HCT116 (cell line): ENCODE measurements around the gene SNRPD2. TPM values are rescaled to one million over a fixed set of nuclear protein-coding genes. Genes with fewer than 3 reads are reported as not detected.

Experiments used
- ATAC-seq: fragments of 200-7000 bp; cut with Tn5 transposase; 2 replicates; pipeline ENCODE4 v1.9.1; 2020; ENCODE audit warnings: mild to moderate bottlenecking, moderate library complexity
- BruUV-seq: library from RNA; stranded (reverse); fragments of 400-500 nt; replicated peaks from 2 replicates; lab custom pipeline; 2021; lab: Mats Ljungman, UMichigan
- CTCF ChIA-PET: fragments of 300-600 bp; sonication (Branson Sonifier 250); formaldehyde crosslinking; loops from one replicate; lab custom pipeline; 2021; ENCODE audit warnings: antibody characterized with exemption; lab: Charles Lee
- POLR2A ChIA-PET: fragments of 300-600, 350-600 bp; sonication (Branson Sonifier 250); formaldehyde crosslinking; loops from one replicate; lab custom pipeline; 2021; ENCODE audit warnings: antibody characterized with exemption; lab: Charles Lee
- RAD21 ChIA-PET, 2 experiments: fragments of 300-600 bp; sonication (Branson Sonifier 250); formaldehyde crosslinking; loops; one replicate each; lab custom pipeline; 2023; ENCODE audit warnings: low total read pairs in 2 of 2; ENCODE audit not compliant: uncharacterized antibody in 2 of 2, unreplicated experiment in 2 of 2, low non-redundant PET in 1 of 2; lab: Charles Lee
- DNase-seq: peaks from one replicate; pipeline ENCODE4 v3.0.0-alpha.2; 2010; ENCODE audit warnings: low read depth, low spot score
- H2AFZ ChIP-seq: fragments of 200-600 bp; shearing (Covaris generic), sonication (generic); 2 replicates; pipeline ENCODE4 v1.6.1; 2017; ENCODE audit warnings: low read depth, mixed run types, mixed read lengths, antibody characterized with exemption, low read length; ENCODE audit not compliant: poor library complexity, severe bottlenecking
- H3K27ac ChIP-seq: 2 replicates; pipeline ENCODE4 v1.5.1; 2012; ENCODE audit warnings: low read depth, low read length
- H3K27me3 ChIP-seq: fragments of 200-600 bp; sonication (generic); 2 replicates; pipeline ENCODE4 v1.6.1; 2016; ENCODE audit warnings: mixed run types, low read length, mixed read lengths; ENCODE audit not compliant: insufficient read depth
- H3K36me3 ChIP-seq, 2 experiments: fragments of 200-500 bp in 1 of 2; fragments of 200-600 bp in 1 of 2; sonication (Bioruptor generic) in 1 of 2; sonication (generic) in 1 of 2; 2 replicates each; pipeline versions ENCODE4 v1.5.1 to v1.6.1; 2014 to 2016; ENCODE audit warnings: low read length in 2 of 2, inconsistent platforms in 1 of 2, mixed read lengths in 1 of 2, mixed run types in 1 of 2; ENCODE audit not compliant: insufficient read depth in 2 of 2, control insufficient read depth in 1 of 2
- H3K4me1 ChIP-seq, 2 experiments: fragments of 200-600 bp in 1 of 2; sonication (generic) in 1 of 2; 2 replicates each; pipeline versions ENCODE4 v1.5.1 to v1.6.1; 2012 to 2017; ENCODE audit warnings: low read length in 2 of 2, inconsistent platforms in 1 of 2, mild to moderate bottlenecking in 1 of 2, mixed read lengths in 1 of 2, mixed run types in 1 of 2, moderate library complexity in 1 of 2; ENCODE audit not compliant: insufficient read depth in 2 of 2, control insufficient read depth in 1 of 2
- H3K4me2 ChIP-seq: fragments of 200-600 bp; sonication (generic); 2 replicates; pipeline ENCODE4 v1.6.1; 2017; ENCODE audit warnings: mixed run types, low read length, mixed read lengths
- H3K4me3 ChIP-seq, 2 experiments: fragments of 200-600 bp in 1 of 2; sonication (generic) in 1 of 2; replicated peaks in 1 of 2; 2 replicates each; pipeline ENCODE4 v1.5.1; 2011 to 2016; ENCODE audit warnings: low read length in 2 of 2, control low read depth in 1 of 2, low read depth in 1 of 2, mild to moderate bottlenecking in 1 of 2, mixed read lengths in 1 of 2, mixed run types in 1 of 2
- H3K79me2 ChIP-seq: fragments of 200-600 bp; sonication (generic); 2 replicates; pipeline ENCODE4 v1.6.1; 2017; ENCODE audit warnings: mild to moderate bottlenecking, mixed run types, low read length, moderate library complexity, mixed read lengths; ENCODE audit not compliant: insufficient read depth
- H3K9ac ChIP-seq: fragments of 200-600 bp; sonication (generic); 2 replicates; pipeline ENCODE4 v1.6.1; 2016; ENCODE audit warnings: low read length, mixed read lengths
- H3K9me2 ChIP-seq: fragments of 200-600 bp; sonication (generic), shearing (Covaris generic); 2 replicates; pipeline ENCODE4 v1.6.1; 2017; ENCODE audit warnings: mixed run types, mild to moderate bottlenecking, moderate library complexity; ENCODE audit not compliant: insufficient read depth
- H3K9me3 ChIP-seq, 2 experiments: fragments of 200-500 bp in 1 of 2; fragments of 200-600 bp in 1 of 2; sonication (Bioruptor generic) in 1 of 2; sonication (generic) in 1 of 2; 2 replicates each; pipeline ENCODE4 v1.6.1; 2014 to 2017; ENCODE audit warnings: low read length in 2 of 2, mixed read lengths in 2 of 2, inconsistent platforms in 1 of 2, low read depth in 1 of 2, mild to moderate bottlenecking in 1 of 2, mixed run types in 1 of 2, moderate library complexity in 1 of 2; ENCODE audit not compliant: control insufficient read depth in 1 of 2, insufficient read depth in 1 of 2
- H4K20me1 ChIP-seq: fragments of 200-600 bp; sonication (generic), shearing (Covaris generic); 2 replicates; pipeline ENCODE4 v1.6.1; 2017; ENCODE audit warnings: mixed run types, mild to moderate bottlenecking, moderate library complexity; ENCODE audit not compliant: insufficient read depth
- CEBPB ChIP-seq: IDR thresholded peaks from 2 replicates; pipeline ENCODE4 v1.6.1; 2012; ENCODE audit warnings: low read depth
- CTCF ChIP-seq, 3 experiments: fragments of 200-600 bp in 1 of 3; sonication (generic) in 1 of 3; IDR thresholded peaks in 2 of 3; conservative IDR thresholded peaks in 1 of 3; 2 replicates each; pipeline ENCODE4 v1.5.1; 2012 to 2017; ENCODE audit warnings: low read depth in 2 of 3, low read length in 2 of 3, antibody characterized with exemption in 1 of 3, borderline replicate concordance in 1 of 3, control low read depth in 1 of 3, mild to moderate bottlenecking in 1 of 3, mixed read lengths in 1 of 3, mixed run types in 1 of 3, moderate library complexity in 1 of 3; ENCODE audit not compliant: insufficient read depth in 1 of 3
- EGR1 ChIP-seq: IDR thresholded peaks from 2 replicates; pipeline ENCODE4 v1.6.1; 2012; ENCODE audit warnings: low read depth
- ELF1 ChIP-seq: IDR thresholded peaks from 2 replicates; pipeline ENCODE4 v1.6.1; 2012; ENCODE audit warnings: low read depth, borderline replicate concordance
- EZH2 ChIP-seq: fragments of 200-600 bp; sonication (generic); IDR thresholded peaks from 2 replicates; pipeline ENCODE4 v1.6.1; 2017; ENCODE audit warnings: antibody characterized with exemption, mixed run types
- FOSL1 ChIP-seq: IDR thresholded peaks from 2 replicates; pipeline ENCODE4 v1.6.1; 2012; ENCODE audit warnings: low read depth
- MAX ChIP-seq: IDR thresholded peaks from 2 replicates; pipeline ENCODE4 v1.6.1; 2012
- POLR2A ChIP-seq: IDR thresholded peaks from 2 replicates; pipeline ENCODE4 v1.7.0; 2011; ENCODE audit warnings: borderline replicate concordance; ENCODE audit not compliant: insufficient read depth, insufficient read length; ENCODE audit errors: extremely low read depth
- POLR2AphosphoS5 ChIP-seq: IDR thresholded peaks from 2 replicates; pipeline ENCODE4 v1.6.1; 2011; ENCODE audit warnings: mild to moderate bottlenecking, low read depth, low read length, moderate library complexity
- RAD21 ChIP-seq: IDR thresholded peaks from 2 replicates; pipeline ENCODE4 v1.6.1; 2012; ENCODE audit warnings: low read depth, mild to moderate bottlenecking
- REST ChIP-seq: IDR thresholded peaks from 2 replicates; pipeline ENCODE4 v1.6.1; 2012; ENCODE audit warnings: low read depth
- SIN3A ChIP-seq: IDR thresholded peaks from 2 replicates; pipeline ENCODE4 v1.6.1; 2012; ENCODE audit warnings: low read depth
- SP1 ChIP-seq: IDR thresholded peaks from 2 replicates; pipeline ENCODE4 v1.6.1; 2012; ENCODE audit warnings: low read depth
- SRF ChIP-seq: IDR thresholded peaks from 2 replicates; pipeline ENCODE4 v1.6.1; 2012; ENCODE audit warnings: low read depth
- TCF7L2 ChIP-seq: IDR thresholded peaks from 2 replicates; pipeline ENCODE4 v1.7.0; 2011; ENCODE audit warnings: borderline replicate concordance, inconsistent platforms; ENCODE audit not compliant: insufficient read depth, insufficient read length; ENCODE audit errors: extremely low read depth
- ZFX ChIP-seq: fragments of 450-650 bp; IDR thresholded peaks from 2 replicates; pipeline ENCODE4 v1.6.1; 2017
- ZNF274 ChIP-seq: fragments of 200-500 bp; sonication (Bioruptor generic); IDR thresholded peaks from 2 replicates; pipeline ENCODE4 v1.6.1; 2014; ENCODE audit warnings: mild to moderate bottlenecking, low read depth, low read length, inconsistent platforms
- intact Hi-C: fragments of 100-400 bp; cut with micrococcal nuclease; formaldehyde crosslinking; loops from 2 replicates; pipeline ENCODE4 v1.10.0; 2022
- total RNA-seq: library from RNA; stranded (reverse); gene quantifications from one replicate; pipeline ENCODE4 v1.2.1, GENCODE V29; 2021; ENCODE audit not compliant: unreplicated experiment

SNRPD2 gene
- total RNA-seq, 1 experiment from 2014 or later = 927 TPM

- Histone ChIP-seq H3K4me1 (peaks cover 12 to 33% of the 10 kb centered on the region in 2 experiments), H3K9ac (no peak overlapping the region), H3K36me3 (no peaks in the 10 kb centered on the region), H3K79me2 (no peaks in the 10 kb centered on the region), H3K9me2 (no peaks in the 10 kb centered on the region)
- POLR2A ChIA-PET = no interaction called here
- no peak for TF ChIP-seq ZNF274
- TF ChIP-seq POLR2A = no peak
- TF ChIP-seq REST = no peak
- no peak for TF ChIP-seq MAX
- no peak for TF ChIP-seq EGR1
- no peak for TF ChIP-seq RAD21
- no peak for TF ChIP-seq POLR2AphosphoS5
- no peak for TF ChIP-seq ELF1
- TF ChIP-seq FOSL1 = no peak
- no peak for TF ChIP-seq SP1
- TF ChIP-seq CTCF (IDR thresholded peaks at IDR 0.05 in 2 of 3, conservative IDR thresholded peaks at IDR 0.05 in 1 of 3; ENCODE audit: borderline replicate concordance in 1 of 3, insufficient read depth in 1 of 3, low read depth in 2 of 3, low read length in 2 of 3) = no peak
- no peak for TF ChIP-seq ZFX
- TF ChIP-seq TCF7L2 = no peak
- no peak for TF ChIP-seq SRF
- no peak for TF ChIP-seq CEBPB
- TF ChIP-seq SIN3A = no peak
- TF ChIP-seq EZH2 = no peak
- TF ChIP-seq, all 23 proteins: peak for 0
- DNase-seq (no peak), ATAC-seq (no peak)
- Histone ChIP-seq H3K4me3 (no peak overlapping the region), H4K20me1 (no peaks in the 10 kb centered on the region), H3K27me3 (no peaks in the 10 kb centered on the region), H3K4me2 (no peak overlapping the region), H3K9me3 (no peaks in the 10 kb centered on the region), H3K27ac (no peak overlapping the region), H2AFZ (no peak overlapping the region)
- intact Hi-C loops = no loop called here
- BruUV-seq = no TSS peak
- ChIA-PET RAD21 (no interaction called here), CTCF (no interaction called here)
Observed at GRCh38 chr19:45674946-45675345, 16.8 kb downstream of the SNRPD2 start.
